Psoas muscle (tissue), 8 donors: ENCODE measurements around the gene KLHL35. TPM values are rescaled to one million over a fixed set of nuclear protein-coding genes. Genes with fewer than 3 reads are reported as not detected.

Experiments
- ATAC-seq, 4 donors: fragments of 200-7000 bp; cut with Tn5 transposase; one replicate each; pipeline ENCODE4 v1.9.1; 2020; ENCODE audit warnings: moderate library complexity in 3 of 4, mild to moderate bottlenecking in 2 of 4
- DNase-seq, 2 donors: peaks; one replicate each; pipeline ENCODE4 v3.0.0-alpha.2; 2020
- H3K27ac ChIP-seq: fragments of 200-600 bp; one replicate; pipeline ENCODE4 v1.8.0; 2022
- H3K27me3 ChIP-seq, 3 donors: fragments of 200-600 bp in 1 of 3; one replicate each; pipeline versions ENCODE4 v1.6.1 to v1.8.0; 2013 to 2022; ENCODE audit warnings: low read length in 2 of 3, mild to moderate bottlenecking in 2 of 3, moderate library complexity in 1 of 3; ENCODE audit not compliant: insufficient read depth in 3 of 3
- H3K36me3 ChIP-seq, 2 donors: fragments of 200-600 bp in 1 of 2; one replicate each; pipeline versions ENCODE4 v1.6.1 to v1.8.0; 2013 to 2022; ENCODE audit warnings: low read depth in 1 of 2, mild to moderate bottlenecking in 1 of 2, moderate library complexity in 1 of 2; ENCODE audit not compliant: insufficient read depth in 1 of 2
- H3K4me1 ChIP-seq: fragments of 200-600 bp; one replicate; pipeline ENCODE4 v1.8.0; 2022
- H3K4me3 ChIP-seq: fragments of 200-600 bp; one replicate; pipeline ENCODE4 v1.8.0; 2022; ENCODE audit warnings: mild to moderate bottlenecking
- H3K9me3 ChIP-seq: fragments of 200-600 bp; one replicate; pipeline ENCODE4 v1.8.0; 2022
- WGBS, 3 donors: extraction: QIAGEN DNeasy Blood & Tissue Kit; methylation state at CpG; one replicate each; pipeline versions ENCODE4 v1.1.6 to v1.1.7; 2013; 5-methylcytosine and 5-hydroxymethylcytosine counted together
- intact Hi-C, 2 donors: fragments of 100-400 bp; cut with DNase I; formaldehyde crosslinking; loops; one replicate each; pipeline versions ENCODE4 v1.11.0 to v1.14.2; 2022
- polyA plus RNA-seq, 3 donors: library from polyadenylated mRNA; stranded (reverse); fragments of 200-250 nt; gene quantifications; one replicate each; pipeline ENCODE4 v1.2.3, GENCODE V29; 2013
- total RNA-seq, 4 donors: library from RNA; stranded (reverse); fragmentation: NEBNext Ultra II Directional in 2 of 4; extraction: Animal tissue kit (Norgen Biotek cat#: 25700) in 2 of 4; gene quantifications; one replicate each; pipeline versions ENCODE4 v1.2.1 to v1.2.4, GENCODE V29; 2021 to 2023
- TF ChIP-seq, protein P1 (sequence below): fragments of 200-600 bp; IDR thresholded peaks from one replicate; pipeline ENCODE4 v1.8.0; 2022; ENCODE audit warnings: antibody characterized with exemption
- donor health status: healthy with polysubstance abuse.
- donor health status: DM: no; HTN: no; CAD: no; lungs with moderate emphysema.
- donor health status: Bipolar disorder and iron deficiency.
- donor health status: healthy.
- donor health status: DM: yes; HTN: yes; CAD: no.
- donor health status: DM: no; HTN: no; CAD: no.
- donor health status: DM: no; HTN: no; CAD: no.
- donor health status: DM: yes; HTN: yes; CAD: no.

Gene KLHL35
- total and polyA plus RNA-seq, 7 donors = 0.34 to 4.1 (median 0.56) TPM

DNA sequence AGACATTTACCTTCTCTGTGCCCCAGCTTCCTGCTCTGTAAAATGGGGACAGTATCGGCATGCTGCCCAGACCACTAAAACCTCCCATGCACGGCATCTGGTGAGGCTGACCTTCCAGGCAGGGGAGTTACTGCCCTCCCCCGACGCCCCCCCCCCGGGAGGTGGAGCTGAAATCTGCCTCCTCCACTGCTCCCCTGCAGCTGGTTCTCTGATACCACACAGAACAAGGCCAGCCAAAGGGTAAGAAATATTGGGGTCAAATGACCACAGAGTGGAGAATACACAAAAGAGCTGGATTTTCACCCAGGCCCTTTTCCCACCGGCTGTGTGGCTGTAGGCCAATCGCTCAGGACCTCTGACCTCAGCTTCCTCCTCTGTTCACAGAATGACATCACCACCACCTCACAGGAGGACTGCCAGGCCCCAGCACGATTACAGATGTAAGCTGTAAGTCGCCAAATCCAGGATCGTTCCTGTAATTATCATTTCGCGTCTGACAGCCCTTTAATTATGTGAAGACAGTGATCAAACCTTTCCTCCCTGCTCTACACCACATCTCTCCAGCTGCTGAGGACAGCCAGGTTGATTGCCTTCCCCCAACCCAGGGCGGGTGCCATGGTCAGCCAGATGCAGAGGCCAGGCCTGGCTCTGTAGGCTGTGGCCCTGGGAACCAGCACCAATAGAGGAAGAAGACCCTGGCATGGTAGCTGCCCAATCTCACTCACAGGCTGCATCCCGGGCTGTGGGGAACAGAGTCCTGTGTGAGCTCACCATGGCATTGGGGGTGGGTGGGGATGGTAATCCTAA lies 35.7 kb upstream of the KLHL35 start:
- WGBS, 3 donors = 41 to 45% (median 44%) methylated on average over 14 of the region's 14 CpGs
- no peaks in the 10 kb centered on the region for H3K36me3 ChIP-seq
- intact Hi-C loops = no loop called here
- peak overlapping the region; percentile 36 for H3K27ac ChIP-seq
- no peaks in the 10 kb centered on the region for H3K27me3 ChIP-seq
- H3K4me3 ChIP-seq = no peak overlapping the region
- no peaks in the 10 kb centered on the region for H3K9me3 ChIP-seq
- TF ChIP-seq, protein P1, sequence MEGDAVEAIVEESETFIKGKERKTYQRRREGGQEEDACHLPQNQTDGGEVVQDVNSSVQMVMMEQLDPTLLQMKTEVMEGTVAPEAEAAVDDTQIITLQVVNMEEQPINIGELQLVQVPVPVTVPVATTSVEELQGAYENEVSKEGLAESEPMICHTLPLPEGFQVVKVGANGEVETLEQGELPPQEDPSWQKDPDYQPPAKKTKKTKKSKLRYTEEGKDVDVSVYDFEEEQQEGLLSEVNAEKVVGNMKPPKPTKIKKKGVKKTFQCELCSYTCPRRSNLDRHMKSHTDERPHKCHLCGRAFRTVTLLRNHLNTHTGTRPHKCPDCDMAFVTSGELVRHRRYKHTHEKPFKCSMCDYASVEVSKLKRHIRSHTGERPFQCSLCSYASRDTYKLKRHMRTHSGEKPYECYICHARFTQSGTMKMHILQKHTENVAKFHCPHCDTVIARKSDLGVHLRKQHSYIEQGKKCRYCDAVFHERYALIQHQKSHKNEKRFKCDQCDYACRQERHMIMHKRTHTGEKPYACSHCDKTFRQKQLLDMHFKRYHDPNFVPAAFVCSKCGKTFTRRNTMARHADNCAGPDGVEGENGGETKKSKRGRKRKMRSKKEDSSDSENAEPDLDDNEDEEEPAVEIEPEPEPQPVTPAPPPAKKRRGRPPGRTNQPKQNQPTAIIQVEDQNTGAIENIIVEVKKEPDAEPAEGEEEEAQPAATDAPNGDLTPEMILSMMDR = no peak
- H3K4me1 ChIP-seq = peaks cover 4% of the 10 kb centered on the region
- DNase-seq (peak; percentile 71 to 84), ATAC-seq (peak in 3 of 4 donors; percentile 39 to 60 (median 53))

DNA sequence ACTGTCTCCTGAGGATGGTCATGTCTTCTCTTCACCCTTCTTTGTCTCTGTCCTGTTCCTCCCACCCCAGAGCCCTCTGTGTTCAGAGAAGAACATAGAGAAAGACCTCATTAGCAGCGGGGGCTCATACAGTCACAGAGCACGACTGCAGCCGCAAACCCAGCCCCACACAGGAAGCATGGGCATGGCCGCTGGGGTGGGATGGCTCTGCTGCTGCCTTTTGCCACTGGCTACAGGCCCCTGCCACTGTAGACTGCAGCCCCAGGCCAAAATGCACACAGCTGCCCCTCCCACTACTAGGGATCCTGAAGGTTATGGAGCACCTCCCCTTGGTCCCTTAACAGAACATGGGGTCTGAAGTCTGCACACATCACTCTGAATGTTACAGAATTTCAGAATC lies 34.9 kb upstream of the KLHL35 start:
- no peak overlapping the region for H3K27ac ChIP-seq
- no peak overlapping the region for H3K4me3 ChIP-seq
- no peaks in the 10 kb centered on the region for H3K27me3 ChIP-seq
- TF ChIP-seq, protein P1 = no peak
- 86 to 93% (median 92%) methylated on average over 4 of the region's 4 CpGs for WGBS, 3 donors
- intact Hi-C loops = no loop called here
- no peaks in the 10 kb centered on the region for H3K36me3 ChIP-seq
- peaks cover 4% of the 10 kb centered on the region for H3K4me1 ChIP-seq
- H3K9me3 ChIP-seq = no peaks in the 10 kb centered on the region
- ATAC-seq (no peak), DNase-seq (no peak)

DNA sequence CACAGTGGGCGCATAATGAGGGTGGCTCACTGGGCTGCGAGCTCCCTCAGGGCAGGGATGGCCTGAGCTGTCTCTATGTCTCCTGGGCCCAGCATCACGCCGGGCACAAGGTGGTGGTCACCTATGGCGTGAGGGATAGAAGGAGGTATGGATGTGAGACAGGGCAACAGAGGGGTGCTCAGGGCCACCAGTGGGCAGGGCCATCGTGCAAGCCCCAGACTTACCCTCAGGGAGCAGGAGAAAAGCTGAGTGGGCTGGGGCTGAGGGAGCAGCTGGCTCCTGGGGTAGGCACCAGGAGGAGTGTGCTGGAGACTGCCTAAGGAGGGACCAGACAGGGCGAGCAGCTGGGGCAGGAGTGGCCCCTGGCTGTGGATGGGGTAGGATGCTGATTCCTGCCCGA lies 34.3 kb upstream of the KLHL35 start:
- Histone ChIP-seq H3K4me3 (no peak overlapping the region), H3K36me3 (no peaks in the 10 kb centered on the region), H3K27ac (no peak overlapping the region), H3K9me3 (no peaks in the 10 kb centered on the region), H3K27me3 (no peaks in the 10 kb centered on the region), H3K4me1 (peaks cover 4% of the 10 kb centered on the region)
- TF ChIP-seq, protein P1 = no peak
- intact Hi-C loops = no loop called here
- no peak for DNase-seq
- no peak for ATAC-seq
- 86 to 95% (median 94%) methylated on average over 8 of the region's 8 CpGs for WGBS, 3 donors

DNA sequence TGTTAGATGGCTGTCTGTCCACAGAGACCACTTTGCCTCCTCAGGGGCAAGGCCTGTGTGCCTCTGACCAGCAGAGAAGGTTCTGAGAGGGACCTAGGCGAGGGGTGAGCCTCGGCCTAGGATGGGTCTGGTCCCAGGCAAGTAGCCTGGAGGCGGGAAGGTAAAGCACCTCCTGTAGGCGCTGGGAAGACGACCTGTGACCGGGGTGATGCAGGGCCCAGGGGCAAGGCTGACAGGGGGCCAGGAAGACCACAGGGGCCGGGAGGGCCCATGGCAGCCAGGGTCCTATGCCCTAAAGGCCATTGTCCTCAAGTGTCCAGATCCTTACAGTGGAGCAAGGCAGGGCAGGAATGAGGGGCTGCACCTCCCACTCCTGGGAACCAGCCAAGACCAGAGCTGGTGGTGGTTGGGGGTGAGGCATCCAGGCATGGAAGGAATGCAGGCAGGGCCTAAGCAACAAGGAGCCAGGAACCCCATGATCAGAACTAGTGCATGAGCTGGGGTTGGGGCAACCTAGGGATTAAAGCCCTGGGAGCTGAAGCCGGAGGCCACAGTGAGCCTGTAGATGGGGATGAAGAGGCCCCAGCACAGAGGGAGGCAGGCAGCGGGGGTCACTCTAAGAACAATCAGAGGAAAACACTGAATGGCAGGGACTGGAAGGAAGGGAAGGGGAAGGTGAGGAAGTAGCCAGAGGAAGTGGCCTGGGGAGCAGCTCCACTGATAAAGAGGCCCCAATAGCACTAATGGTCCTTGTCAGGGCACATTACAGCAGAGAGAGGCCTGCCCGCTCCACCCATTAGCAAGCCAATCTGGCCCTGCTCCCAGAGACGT lies 32.9 kb upstream of the KLHL35 start:
- no peak for ATAC-seq
- DNase-seq = peak in 1 of 2 donors; percentile 36
- intact Hi-C loops = no loop called here
- Histone ChIP-seq H3K27ac (no peak overlapping the region), H3K9me3 (no peaks in the 10 kb centered on the region), H3K27me3 (no peaks in the 10 kb centered on the region), H3K4me1 (peaks cover 4% of the 10 kb centered on the region), H3K36me3 (no peaks in the 10 kb centered on the region), H3K4me3 (no peak overlapping the region)
- TF ChIP-seq, protein P1 = no peak
- 81 to 91% (median 89%) methylated on average over 11 of the region's 11 CpGs for WGBS, 3 donors
